ENCODE results near the gene KCTD3.

DNA sequence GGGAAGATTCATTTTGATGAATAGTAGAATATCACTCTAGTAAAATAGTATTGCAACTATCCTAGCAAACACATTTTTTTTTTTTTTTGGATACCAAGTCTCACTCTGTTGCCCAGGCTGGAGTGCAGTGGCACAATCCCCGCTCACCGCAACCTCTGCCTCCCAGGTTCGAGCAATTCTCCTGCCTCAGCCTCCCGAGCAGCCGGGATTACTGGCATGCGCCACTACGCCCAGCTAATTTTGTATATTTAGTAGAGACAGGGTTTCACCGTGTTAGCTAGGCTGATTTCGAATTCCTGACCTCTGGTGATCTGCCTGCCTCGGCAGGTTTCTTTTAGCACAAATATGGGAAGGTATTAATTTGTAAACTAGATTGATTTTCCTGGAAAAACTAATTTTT, 33.8 kb downstream of the KCTD3 start:
- TF ChIP-seq, protein P1, sequence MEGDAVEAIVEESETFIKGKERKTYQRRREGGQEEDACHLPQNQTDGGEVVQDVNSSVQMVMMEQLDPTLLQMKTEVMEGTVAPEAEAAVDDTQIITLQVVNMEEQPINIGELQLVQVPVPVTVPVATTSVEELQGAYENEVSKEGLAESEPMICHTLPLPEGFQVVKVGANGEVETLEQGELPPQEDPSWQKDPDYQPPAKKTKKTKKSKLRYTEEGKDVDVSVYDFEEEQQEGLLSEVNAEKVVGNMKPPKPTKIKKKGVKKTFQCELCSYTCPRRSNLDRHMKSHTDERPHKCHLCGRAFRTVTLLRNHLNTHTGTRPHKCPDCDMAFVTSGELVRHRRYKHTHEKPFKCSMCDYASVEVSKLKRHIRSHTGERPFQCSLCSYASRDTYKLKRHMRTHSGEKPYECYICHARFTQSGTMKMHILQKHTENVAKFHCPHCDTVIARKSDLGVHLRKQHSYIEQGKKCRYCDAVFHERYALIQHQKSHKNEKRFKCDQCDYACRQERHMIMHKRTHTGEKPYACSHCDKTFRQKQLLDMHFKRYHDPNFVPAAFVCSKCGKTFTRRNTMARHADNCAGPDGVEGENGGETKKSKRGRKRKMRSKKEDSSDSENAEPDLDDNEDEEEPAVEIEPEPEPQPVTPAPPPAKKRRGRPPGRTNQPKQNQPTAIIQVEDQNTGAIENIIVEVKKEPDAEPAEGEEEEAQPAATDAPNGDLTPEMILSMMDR (IDR thresholded peaks at IDR 0.05; ENCODE audit: insufficient read depth, low read depth, low read length): no peak
- no peak for TF ChIP-seq EZH2 (IDR thresholded peaks at IDR 0.05; ENCODE audit: insufficient read depth, low read length)
